WTC11 (cell line): ENCODE results near the gene PCK2.

Source experiments
- AR ChIP-seq: fragments of 250-450 bp; sonication (Bioruptor Pico); IDR thresholded peaks from 2 replicates; pipeline ENCODE4 v1.9.0; 2021; ENCODE audit warnings: mild to moderate bottlenecking
- ATF2 ChIP-seq: sonication (generic); formaldehyde crosslinking; IDR thresholded peaks from 2 replicates; pipeline ENCODE4 v1.8.1; 2022; ENCODE audit warnings: low read depth, missing genetic modification reagents, borderline replicate concordance
- CREB1 ChIP-seq: sonication (generic); formaldehyde crosslinking; IDR thresholded peaks from 2 replicates; pipeline ENCODE4 v1.8.0; 2023; ENCODE audit warnings: mild to moderate bottlenecking, missing genetic modification reagents
- CTCF ChIP-seq: fragments of 200-600 bp; IDR thresholded peaks from 2 replicates; pipeline ENCODE4 v1.8.0; 2022; ENCODE audit warnings: antibody characterized with exemption
- JUN ChIP-seq: sonication (generic); formaldehyde crosslinking; IDR thresholded peaks from 2 replicates; pipeline ENCODE4 v1.8.0; 2023; ENCODE audit warnings: mild to moderate bottlenecking, missing genetic modification reagents
- MAX ChIP-seq: sonication (generic); formaldehyde crosslinking; IDR thresholded peaks from 2 replicates; pipeline ENCODE4 v1.8.0; 2022; ENCODE audit warnings: mild to moderate bottlenecking, missing genetic modification reagents
- MYBL2 ChIP-seq: sonication (generic); formaldehyde crosslinking; IDR thresholded peaks from 2 replicates; pipeline ENCODE4 v1.8.1; 2023; ENCODE audit warnings: mild to moderate bottlenecking, moderate library complexity, missing genetic modification reagents
- NR3C1 ChIP-seq: sonication (generic); formaldehyde crosslinking; conservative IDR thresholded peaks from 2 replicates; pipeline ENCODE4 v1.8.1; 2023; ENCODE audit warnings: low read depth, mild to moderate bottlenecking, missing genetic modification reagents
- ZBTB21 ChIP-seq: sonication (generic); formaldehyde crosslinking; IDR thresholded peaks from 2 replicates; pipeline ENCODE4 v1.8.1; 2023; ENCODE audit warnings: mild to moderate bottlenecking, missing genetic modification reagents, borderline replicate concordance
- ZNF532 ChIP-seq: fragments of 250-450 bp; sonication (Bioruptor Pico); IDR thresholded peaks from 2 replicates; pipeline ENCODE4 v1.9.0; 2021; ENCODE audit warnings: mild to moderate bottlenecking, borderline replicate concordance

- TF ChIP-seq NR3C1 (CRISPR knock-in tag) (no peak), CTCF (no peak), MAX (CRISPR knock-in tag) (no peak), AR (no peak), CREB1 (CRISPR knock-in tag) (no peak), ATF2 (no peak), JUN (CRISPR knock-in tag) (no peak), ZNF532 (CRISPR knock-in tag) (no peak), ZBTB21 (no peak), MYBL2 (CRISPR knock-in tag) (no peak)
Observed at GRCh38 chr14:24059841-24060388, 34.2 kb upstream of the PCK2 start.
